Effector CD8-positive, alpha-beta T cell (primary cell): ENCODE measurements around the gene APH1A.
"Not testable (repeated sequence)": the region's sequence is repeated elsewhere in the genome, so short reads cannot be mapped to it uniquely, and the experiment has no call there.

Experiments
- DNase-seq: peaks from one replicate; lab custom pipeline; 2025; lab: John Stamatoyannopoulos, UW

Gene APH1A

GRCh38 chr1:150268340-150268704, 494 bp downstream of the APH1A start:
- DNase-seq, result peak; percentile 24

- no peak for DNase-seq
Measured at GRCh38 chr1:150267896-150268295, 920 bp downstream of the APH1A start.

- no peak for DNase-seq
Measured at GRCh38 chr1:150263549-150263948, 5.3 kb downstream of the APH1A start.

- no peak for DNase-seq
Measured at GRCh38 chr1:150262388-150263320, 6.2 kb downstream of the APH1A start.

GRCh38 chr1:150261367-150261766, 7.4 kb downstream of the APH1A start:
- DNase-seq, result no peak

GRCh38 chr1:150259758-150260669, 8.8 kb downstream of the APH1A start:
- DNase-seq, result no peak

GRCh38 chr1:150259217-150259616, 9.6 kb downstream of the APH1A start:
- DNase-seq, result no peak

GRCh38 chr1:150257624-150258585, 10.9 kb downstream of the APH1A start, which contains the start of gene CA14:
Gene CA14, plus strand, starts transcription at chr1:150257774. Its CDS starts 355 bp downstream, at chr1:150258129.
- no peak for DNase-seq

GRCh38 chr1:150256554-150257341, 12.1 kb downstream of the APH1A start:
- DNase-seq, result no peak

GRCh38 chr1:150256198-150256553, 12.6 kb downstream of the APH1A start:
- no peak for DNase-seq

GRCh38 chr1:150249936-150250335, 18.9 kb downstream of the APH1A start:
- DNase-seq, result no peak

- no peak for DNase-seq
Measured at GRCh38 chr1:150243003-150243402, 25.8 kb downstream of the APH1A start.

- no peak for DNase-seq
Measured at GRCh38 chr1:150237746-150238145, 31.1 kb downstream of the APH1A start.

GRCh38 chr1:150237176-150237575, 31.6 kb downstream of the APH1A start:
- not testable (repeated sequence) for DNase-seq

GRCh38 chr1:150236614-150237100, 32.2 kb downstream of the APH1A start:
- no peak for DNase-seq

GRCh38 chr1:150235852-150236613, 32.8 kb downstream of the APH1A start, which contains the start of gene ANP32E:
Gene ANP32E, minus strand, starts transcription at chr1:150236112. Its CDS starts 326 bp downstream, at chr1:150235786.
- peak; percentile 89 for DNase-seq

- DNase-seq, result peak; percentile 5
Measured at GRCh38 chr1:150235294-150235851, 33.4 kb downstream of the APH1A start.

GRCh38 chr1:150234566-150235293, 34.1 kb downstream of the APH1A start:
- peak; percentile 80 for DNase-seq

GRCh38 chr1:150234309-150234565, 34.6 kb downstream of the APH1A start:
- no peak for DNase-seq
